Measurements from ENCODE around the gene CCDC92B.

GRCh38 chr17:2749784-2750181 lies 331 bp upstream of the CCDC92B start:
- no peak for TF ChIP-seq CTCF (IDR thresholded peaks at IDR 0.05)
- no peak for TF ChIP-seq ZFX (IDR thresholded peaks at IDR 0.05; ENCODE audit: borderline replicate concordance)

Data from 22Rv1 (cell line).